ENCODE results near the gene BRSK1. TPM values are rescaled to one million over a fixed set of nuclear protein-coding genes. Genes with fewer than 3 reads are reported as not detected.

Gene BRSK1
- polyA plus RNA-seq, 4 donors, result 0.22 to 3.5 (median 2.7) TPM

GRCh38 chr19:55358493-55358892, 74.7 kb downstream of the BRSK1 start:
- H3K27ac ChIP-seq (ENCODE audit: low read depth in 1 of 3, low read length in 2 of 3), result no peak overlapping the region
- no peak overlapping the region for H3K4me3 ChIP-seq (ENCODE audit: low read depth in 1 of 3, low read length in 3 of 3)
- WGBS, 3 donors, result 85 to 88% (median 86%) methylated on average over 16 to 19 of the region's 19 CpGs
- H3K9me3 ChIP-seq (ENCODE audit: control insufficient read depth in 2 of 2, insufficient read depth in 1 of 2, low read depth in 1 of 2, low read length in 1 of 2), result no peaks in the 10 kb centered on the region
- peaks cover 3 to 44% (median 9%) of the 10 kb centered on the region in 3 donors for H3K27me3 ChIP-seq (ENCODE audit: control insufficient read depth in 3 of 3, insufficient read depth in 3 of 3, low read length in 3 of 3)
- no peaks in the 10 kb centered on the region for H3K36me3 ChIP-seq (ENCODE audit: control insufficient read depth in 3 of 3, insufficient read depth in 2 of 3, low read depth in 1 of 3, low read length in 3 of 3)
- DNase-seq (no peak), FAIRE-seq (no peak)
- peaks cover 0 to 8% (median 3%) of the 10 kb centered on the region in 3 donors for H3K4me1 ChIP-seq (ENCODE audit: control insufficient read depth in 3 of 3, insufficient read depth in 2 of 3, low read depth in 1 of 3, low read length in 2 of 3)

GRCh38 chr19:55358943-55359908, 75.4 kb downstream of the BRSK1 start:
- Histone ChIP-seq H3K4me1 (ENCODE audit: control insufficient read depth in 3 of 3, insufficient read depth in 2 of 3, low read depth in 1 of 3, low read length in 2 of 3) (peaks cover 0 to 4% (median 0%) of the 10 kb centered on the region in 3 donors), H3K4me3 (ENCODE audit: low read depth in 1 of 3, low read length in 3 of 3) (no peak overlapping the region), H3K36me3 (ENCODE audit: control insufficient read depth in 3 of 3, insufficient read depth in 2 of 3, low read depth in 1 of 3, low read length in 3 of 3) (no peaks in the 10 kb centered on the region), H3K27me3 (ENCODE audit: control insufficient read depth in 3 of 3, insufficient read depth in 3 of 3, low read length in 3 of 3) (peaks cover 3 to 44% (median 6%) of the 10 kb centered on the region in 3 donors), H3K27ac (ENCODE audit: low read depth in 1 of 3, low read length in 2 of 3) (no peak overlapping the region), H3K9me3 (ENCODE audit: control insufficient read depth in 2 of 2, insufficient read depth in 1 of 2, low read depth in 1 of 2, low read length in 1 of 2) (no peaks in the 10 kb centered on the region)
- no peak for FAIRE-seq
- no peak for DNase-seq
- WGBS, 3 donors, result 56 to 72% (median 70%) methylated on average over 31 to 32 of the region's 32 CpGs

GRCh38 chr19:55360902-55361301, 77.1 kb downstream of the BRSK1 start:
- WGBS, 3 donors, result 88 to 90% (median 89%) methylated on average over 16 of the region's 16 CpGs
- DNase-seq, result no peak
- peaks cover 1 to 37% (median 3%) of the 10 kb centered on the region in 3 donors for H3K27me3 ChIP-seq (ENCODE audit: control insufficient read depth in 3 of 3, insufficient read depth in 3 of 3, low read length in 3 of 3)

More at GRCh38 chr19:55360902-55361301, 77.1 kb downstream of the BRSK1 start:
- no peak overlapping the region for H3K27ac ChIP-seq (ENCODE audit: low read depth in 1 of 3, low read length in 2 of 3)
- H3K4me1 ChIP-seq (ENCODE audit: control insufficient read depth in 3 of 3, insufficient read depth in 2 of 3, low read depth in 1 of 3, low read length in 2 of 3), result no peaks in the 10 kb centered on the region
- no peak overlapping the region for H3K4me3 ChIP-seq (ENCODE audit: low read depth in 1 of 3, low read length in 3 of 3)
- no peaks in the 10 kb centered on the region for H3K9me3 ChIP-seq (ENCODE audit: control insufficient read depth in 2 of 2, insufficient read depth in 1 of 2, low read depth in 1 of 2, low read length in 1 of 2)
- FAIRE-seq, result no peak
- H3K36me3 ChIP-seq (ENCODE audit: control insufficient read depth in 3 of 3, insufficient read depth in 2 of 3, low read depth in 1 of 3, low read length in 3 of 3), result no peaks in the 10 kb centered on the region

Other genes with a start within 250 kb of the BRSK1 start
- under 1 TPM in 2 of 4 donors, not detected in 2; 0.15 to 0.22 TPM for gene GP6, start 245.7 kb upstream of the BRSK1 start, polyA plus RNA-seq
- 10 to 100 TPM; 21.3 to 28.4 (median 22.2) TPM for gene RDH13, start 220.8 kb upstream of the BRSK1 start, polyA plus RNA-seq
- 10 to 100 TPM; 11.7 to 23.8 (median 19.1) TPM for gene EPS8L1, start 208.1 kb upstream of the BRSK1 start, polyA plus RNA-seq
- 100 to 1,000 TPM in 2 of 4 donors, 10 to 100 TPM in 2; 68.3 to 192 (median 132) TPM for gene PPP1R12C, start 166.4 kb upstream of the BRSK1 start, polyA plus RNA-seq
- gene TNNT1, start 134.8 kb upstream of the BRSK1 start, polyA plus RNA-seq, result 10 to 100 TPM in 1 of 4 donors, 1 to 10 TPM in 2, under 1 TPM in 1; 0.18 to 20.1 (median 5.3) TPM
- 10 to 100 TPM in 1 of 4 donors, 1 to 10 TPM in 2, under 1 TPM in 1; 0.59 to 39.7 (median 1.5) TPM for gene TNNI3, start 126.3 kb upstream of the BRSK1 start, polyA plus RNA-seq
- gene DNAAF3, start 117.4 kb upstream of the BRSK1 start, polyA plus RNA-seq, result under 1 TPM in 2 of 4 donors, not detected in 2; 0.62 to 0.64 TPM
- 1 to 10 TPM in 2 of 4 donors, under 1 TPM in 2; 0.22 to 4.7 (median 1.1) TPM for gene SYT5, start 103.7 kb upstream of the BRSK1 start, polyA plus RNA-seq
- gene PTPRH, start 74.5 kb upstream of the BRSK1 start, polyA plus RNA-seq, result 100 to 1,000 TPM in 2 of 4 donors, 10 to 100 TPM in 2; 33.4 to 158 (median 89.7) TPM
- gene TMEM86B, start 55.2 kb upstream of the BRSK1 start, polyA plus RNA-seq, result 100 to 1,000 TPM in 1 of 4 donors, 10 to 100 TPM in 3; 22.8 to 255 (median 72.6) TPM
- gene PPP6R1, start 25.0 kb upstream of the BRSK1 start, polyA plus RNA-seq, result 10 to 100 TPM; 43.4 to 67.5 (median 48.9) TPM
- 10 to 100 TPM; 25.9 to 61.9 (median 31.4) TPM for gene HSPBP1, start 3.9 kb upstream of the BRSK1 start, polyA plus RNA-seq
- 100 to 1,000 TPM in 1 of 4 donors, 10 to 100 TPM in 3; 33.2 to 125 (median 79.2) TPM for gene TMEM150B, start 41.3 kb downstream of the BRSK1 start, polyA plus RNA-seq
- gene KMT5C, start 55.9 kb downstream of the BRSK1 start, polyA plus RNA-seq, result 10 to 100 TPM; 10.3 to 18.4 (median 14.3) TPM
- under 1 TPM in 2 of 4 donors, not detected in 2; 0.07 to 0.09 TPM for gene COX6B2, start 70.7 kb downstream of the BRSK1 start, polyA plus RNA-seq
- gene GARIN5B, start 79.3 kb downstream of the BRSK1 start, polyA plus RNA-seq, result under 1 TPM in 1 of 4 donors, not detected in 3; 0.03 TPM
- gene IL11, start 86.5 kb downstream of the BRSK1 start, polyA plus RNA-seq, result under 1 TPM in 2 of 4 donors, not detected in 2; 0.19 to 0.67 TPM
- gene TMEM190, start 92.8 kb downstream of the BRSK1 start, polyA plus RNA-seq, result under 1 TPM in 2 of 4 donors, not detected in 2; 0.30 to 0.31 TPM
- 1 to 10 TPM in 3 of 4 donors, not detected in 1; 1.6 to 9.4 (median 2.2) TPM for gene TMEM238, start 100.3 kb downstream of the BRSK1 start, polyA plus RNA-seq
- 1,000 to 10,000 TPM; 1,338 to 2,360 (median 2,018) TPM for gene RPL28, start 101.9 kb downstream of the BRSK1 start, polyA plus RNA-seq
- gene UBE2S, start 123.8 kb downstream of the BRSK1 start, polyA plus RNA-seq, result 10 to 100 TPM in 2 of 4 donors, 1 to 10 TPM in 2; 7.2 to 30.1 (median 16.4) TPM
- under 1 TPM in 2 of 4 donors, not detected in 2; 0.12 to 0.21 TPM for gene SHISA7, start 159.3 kb downstream of the BRSK1 start, polyA plus RNA-seq
- 100 to 1,000 TPM in 1 of 4 donors, 10 to 100 TPM in 3; 28.8 to 164 (median 78.4) TPM for gene ISOC2, start 177.6 kb downstream of the BRSK1 start, polyA plus RNA-seq
- gene C19orf85, start 180.8 kb downstream of the BRSK1 start, polyA plus RNA-seq, result not detected
- gene ZNF628, start 192.6 kb downstream of the BRSK1 start, polyA plus RNA-seq, result 1 to 10 TPM; 1.1 to 7.0 (median 5.0) TPM
- gene NAT14, start 201.2 kb downstream of the BRSK1 start, polyA plus RNA-seq, result 10 to 100 TPM in 1 of 4 donors, 1 to 10 TPM in 3; 5.8 to 10.2 (median 7.8) TPM
- 1 to 10 TPM in 1 of 4 donors, under 1 TPM in 2, not detected in 1; 0.49 to 2.2 (median 0.54) TPM for gene SSC5D, start 204.4 kb downstream of the BRSK1 start, polyA plus RNA-seq